ENCODE results near the gene FAM9C. TPM values are rescaled to one million over a fixed set of nuclear protein-coding genes. Genes with fewer than 3 reads are reported as not detected.

The FAM9C gene
- total and polyA plus RNA-seq, 2 donors (not counting 1 experiment from before 2014, with no cell fraction given), result not detected

DNA sequence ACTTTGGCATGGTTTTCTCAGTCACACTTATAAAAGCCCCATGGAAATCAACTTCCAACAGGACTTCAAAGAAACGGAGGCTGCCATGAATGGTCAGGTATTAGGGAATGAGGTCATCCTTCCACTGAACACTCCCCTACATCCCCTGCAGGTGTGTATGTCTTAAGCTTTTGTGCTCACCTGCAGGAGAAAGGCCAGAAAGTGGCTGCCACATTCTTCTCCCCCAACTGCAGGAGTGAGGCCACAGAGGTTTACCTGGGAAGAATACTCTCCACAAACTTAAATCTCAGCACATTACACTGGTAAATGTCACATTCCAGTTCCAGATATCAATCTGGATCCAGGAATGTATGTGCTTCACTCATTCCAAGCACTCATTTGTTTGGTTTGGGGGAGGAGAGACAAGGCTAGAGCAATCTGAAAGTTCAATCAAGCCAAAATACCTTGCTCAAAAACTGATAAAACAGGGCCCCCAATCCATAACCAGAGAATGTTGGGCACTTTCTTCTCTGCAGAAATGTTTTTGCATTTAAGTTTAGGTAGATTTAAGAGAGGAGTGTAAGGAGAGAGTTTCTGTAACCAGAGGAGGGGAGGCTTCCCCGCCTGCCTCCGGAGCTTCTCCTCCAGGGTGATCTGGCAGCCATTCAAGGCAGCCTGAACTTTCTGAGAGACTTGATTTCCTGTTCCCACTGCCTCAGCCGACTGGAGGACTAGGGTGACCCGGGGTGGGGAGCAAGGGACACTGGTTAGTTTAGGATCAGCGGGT is 15.4 kb downstream of the FAM9C start:
- DNase-seq, result no peak
- Mint-ChIP-seq H3K27me3 (no peaks in the 10 kb centered on the region), H3K27ac (no peak overlapping the region), H3K4me1 (peaks cover 39% of the 10 kb centered on the region), H3K4me3 (peak overlapping the region; percentile 29), H3K9me3 (ENCODE audit: insufficient read depth) (no peaks in the 10 kb centered on the region)
- no peaks in the 10 kb centered on the region for H3K9me3 ChIP-seq (ENCODE audit: control extremely low read depth in 1 of 3, control insufficient read depth in 2 of 3, insufficient read depth in 1 of 3, low read length in 2 of 3)
- WGBS (ENCODE audit: insufficient coverage), result 26% methylated on average over 3 of the region's 6 CpGs
- no peak for ATAC-seq (ENCODE audit: low read depth)
- no peaks in the 10 kb centered on the region for H3K27me3 ChIP-seq (replicated peaks in 1 of 4; ENCODE audit: control extremely low read depth in 1 of 4, control insufficient read depth in 3 of 4, insufficient read depth in 4 of 4, low read length in 3 of 4)
- no peaks in the 10 kb centered on the region for H4K20me1 ChIP-seq (ENCODE audit: control insufficient read depth, insufficient read depth, low read length, poor library complexity, severe bottlenecking)
- no peaks in the 10 kb centered on the region for H3K79me2 ChIP-seq (ENCODE audit: control insufficient read depth, insufficient read depth, low read length)
- H3K4me1 ChIP-seq (ENCODE audit: control insufficient read depth in 2 of 2, insufficient read depth in 2 of 2, low read length in 2 of 2), result peaks cover 26 to 42% of the 10 kb centered on the region in 2 donors
- CTCF ChIA-PET, result no interaction called here
- intact Hi-C loops (cut with micrococcal nuclease), result no loop called here
- no peak overlapping the region for H3K4me3 ChIP-seq (ENCODE audit: control extremely low read depth in 1 of 5, extremely low read depth in 1 of 5, insufficient read depth in 1 of 5, low read depth in 2 of 5, low read length in 4 of 5)
- H2AFZ ChIP-seq (ENCODE audit: insufficient read depth, low read depth, low read length, poor library complexity, severe bottlenecking), result peak overlapping the region; percentile 20
- H3K4me2 ChIP-seq (replicated peaks; ENCODE audit: low read depth, low read length, poor library complexity, severe bottlenecking), result peak overlapping the region; percentile 7
- no peak for TF ChIP-seq EZH2 (IDR thresholded peaks at IDR 0.05; ENCODE audit: borderline replicate concordance, insufficient read depth, low read depth, low read length, poor library complexity, severe bottlenecking)
- TF ChIP-seq CTCF (IDR thresholded peaks at IDR 0.05), result no peak
- no peak overlapping the region for H3K9ac ChIP-seq (ENCODE audit: low read length)
- H3K27ac ChIP-seq (ENCODE audit: low read length in 2 of 2), result no peak overlapping the region
- H3K36me3 ChIP-seq (replicated peaks in 1 of 2; ENCODE audit: control extremely low read depth in 1 of 2, control insufficient read depth in 1 of 2, extremely low read depth in 1 of 2, insufficient read depth in 2 of 2, low read length in 1 of 2), result no peaks in the 10 kb centered on the region
- POLR2A ChIA-PET, result no interaction called here

DNA sequence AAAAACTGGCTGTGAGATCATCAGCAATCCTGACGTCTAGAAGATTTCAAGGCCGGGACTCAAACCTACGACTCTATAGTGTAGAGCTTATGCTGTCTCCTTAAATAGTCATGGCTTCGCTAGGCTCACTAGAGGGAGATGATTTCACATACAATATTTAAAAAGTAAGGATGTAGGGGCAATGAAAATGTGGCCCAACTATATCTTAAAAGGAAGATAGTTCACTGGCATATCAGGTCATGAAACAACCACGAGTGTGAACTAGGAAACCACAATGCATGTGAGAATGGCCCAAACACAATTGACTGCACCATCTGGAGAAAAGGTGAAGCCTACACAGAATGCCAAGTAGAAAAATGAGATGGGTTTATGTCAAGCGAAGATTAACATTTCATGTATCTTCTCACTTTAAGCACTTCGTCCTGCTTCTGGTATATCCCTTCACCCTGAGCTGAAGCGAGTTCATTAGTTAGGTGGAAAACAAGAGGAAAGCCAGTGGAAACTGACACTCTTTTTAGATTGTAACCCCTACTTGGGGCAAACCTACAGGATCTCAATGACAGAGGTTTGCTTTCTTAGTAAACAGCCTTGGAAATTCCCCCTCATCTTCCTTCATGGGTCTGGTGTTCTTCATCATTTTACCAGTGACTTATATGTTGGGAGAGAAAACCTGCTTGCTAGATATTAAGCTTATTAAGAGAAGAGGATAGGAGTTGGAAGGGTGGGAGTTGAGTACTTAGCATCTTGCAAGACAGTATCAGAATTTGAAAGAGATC is 17.4 kb downstream of the FAM9C start:
- no peak for ATAC-seq (ENCODE audit: low read depth)
- POLR2A ChIA-PET, result no interaction called here
- WGBS (ENCODE audit: insufficient coverage), result no CpG with 5 or more reads among the region's 8 CpGs
- H3K9ac ChIP-seq (ENCODE audit: low read length), result no peak overlapping the region
- H3K4me1 Mint-ChIP-seq, result peaks cover 48% of the 10 kb centered on the region
- CTCF ChIA-PET, result no interaction called here
- H3K27ac Mint-ChIP-seq, result no peak overlapping the region
- H3K9me3 Mint-ChIP-seq (ENCODE audit: insufficient read depth), result no peaks in the 10 kb centered on the region
- no peak for DNase-seq
- H3K4me3 Mint-ChIP-seq, result no peak overlapping the region
- peaks cover 43 to 58% of the 10 kb centered on the region in 2 donors for H3K4me1 ChIP-seq (ENCODE audit: control insufficient read depth in 2 of 2, insufficient read depth in 2 of 2, low read length in 2 of 2)
- H3K27me3 Mint-ChIP-seq, result no peaks in the 10 kb centered on the region
- no peaks in the 10 kb centered on the region for H3K27me3 ChIP-seq (replicated peaks in 1 of 4; ENCODE audit: control extremely low read depth in 1 of 4, control insufficient read depth in 3 of 4, insufficient read depth in 4 of 4, low read length in 3 of 4)
- H3K4me3 ChIP-seq (ENCODE audit: control extremely low read depth in 1 of 5, extremely low read depth in 1 of 5, insufficient read depth in 1 of 5, low read depth in 2 of 5, low read length in 4 of 5), result no peak overlapping the region
- H3K36me3 ChIP-seq (replicated peaks in 1 of 2; ENCODE audit: control extremely low read depth in 1 of 2, control insufficient read depth in 1 of 2, extremely low read depth in 1 of 2, insufficient read depth in 2 of 2, low read length in 1 of 2), result no peaks in the 10 kb centered on the region
- H3K9me3 ChIP-seq (ENCODE audit: control extremely low read depth in 1 of 3, control insufficient read depth in 2 of 3, insufficient read depth in 1 of 3, low read length in 2 of 3), result no peaks in the 10 kb centered on the region
- no peaks in the 10 kb centered on the region for H3K79me2 ChIP-seq (ENCODE audit: control insufficient read depth, insufficient read depth, low read length)
- no peak overlapping the region for H3K4me2 ChIP-seq (replicated peaks; ENCODE audit: low read depth, low read length, poor library complexity, severe bottlenecking)
- no peak overlapping the region for H3K27ac ChIP-seq (ENCODE audit: low read length in 2 of 2)
- no peaks in the 10 kb centered on the region for H4K20me1 ChIP-seq (ENCODE audit: control insufficient read depth, insufficient read depth, low read length, poor library complexity, severe bottlenecking)
- TF ChIP-seq EZH2 (IDR thresholded peaks at IDR 0.05; ENCODE audit: borderline replicate concordance, insufficient read depth, low read depth, low read length, poor library complexity, severe bottlenecking), result no peak
- TF ChIP-seq CTCF (IDR thresholded peaks at IDR 0.05), result no peak
- no peak overlapping the region for H2AFZ ChIP-seq (ENCODE audit: insufficient read depth, low read depth, low read length, poor library complexity, severe bottlenecking)
- intact Hi-C loops (cut with micrococcal nuclease), result no loop called here

Data from B cell (primary cell).